B cell (primary cell): ENCODE data around the gene OSBPL5. TPM values are rescaled to one million over a fixed set of nuclear protein-coding genes. Genes with fewer than 3 reads are reported as not detected.

ENCODE experiments used
- ATAC-seq: fragments of 200-7000 bp; cut with Tn5 transposase; one replicate; pipeline ENCODE4 v1.10.0; 2021; ENCODE audit warnings: low read depth, mild to moderate bottlenecking, moderate number of reproducible peaks, moderate library complexity
- CTCF ChIA-PET: fragments of 350-600 bp; sonication (Branson Sonifier 250); formaldehyde crosslinking; loops from one replicate; lab custom pipeline; 2021; ENCODE audit warnings: antibody characterized with exemption, inconsistent platforms; lab: Charles Lee
- POLR2A ChIA-PET: fragments of 350-600 bp; sonication (Branson Sonifier 250); formaldehyde crosslinking; loops from one replicate; lab custom pipeline; 2021; ENCODE audit warnings: antibody characterized with exemption; lab: Charles Lee
- DNase-seq: peaks from one replicate; pipeline ENCODE4 v3.0.0; 2013
- H2AFZ ChIP-seq: 2 replicates; pipeline ENCODE4 v1.6.1; 2012; ENCODE audit warnings: mild to moderate bottlenecking, low read depth, low read length; ENCODE audit not compliant: insufficient read depth, poor library complexity, severe bottlenecking
- H3K27ac ChIP-seq, 2 donors: 1 replicate in 1 of 2; 2 replicates in 1 of 2; pipeline ENCODE4 v1.5.1; 2012 to 2013; ENCODE audit warnings: low read length in 2 of 2, mild to moderate bottlenecking in 2 of 2, moderate library complexity in 1 of 2
- H3K27me3 ChIP-seq, 4 experiments: fragments of 200-600 bp in 1 of 4; sonication (generic) in 1 of 4; replicated peaks in 1 of 4; 1 replicate in 2 of 4; 2 replicates in 2 of 4; pipeline versions ENCODE4 v1.6.1 to v1.7.0; 2013 to 2016; ENCODE audit warnings: low read length in 3 of 4, mild to moderate bottlenecking in 2 of 4, mixed read lengths in 1 of 4, moderate library complexity in 1 of 4; ENCODE audit not compliant: insufficient read depth in 4 of 4, control insufficient read depth in 3 of 4; ENCODE audit errors: control extremely low read depth in 1 of 4
- H3K36me3 ChIP-seq, 2 experiments: replicated peaks in 1 of 2; 1 replicate in 1 of 2; 2 replicates in 1 of 2; pipeline versions ENCODE4 v1.6.1 to v1.7.1; 2013; ENCODE audit warnings: low read length in 1 of 2; ENCODE audit not compliant: insufficient read depth in 2 of 2, control insufficient read depth in 1 of 2; ENCODE audit errors: control extremely low read depth in 1 of 2, extremely low read depth in 1 of 2
- H3K4me1 ChIP-seq, 2 donors: fragments of 200-600 bp in 1 of 2; sonication (generic) in 1 of 2; 1 replicate in 1 of 2; 2 replicates in 1 of 2; pipeline versions ENCODE4 v1.5.1 to v1.6.1; 2013 to 2017; ENCODE audit warnings: low read length in 2 of 2; ENCODE audit not compliant: control insufficient read depth in 2 of 2, insufficient read depth in 2 of 2
- H3K4me2 ChIP-seq: replicated peaks from 2 replicates; pipeline ENCODE3; 2012; ENCODE audit warnings: mild to moderate bottlenecking, low read depth, low read length; ENCODE audit not compliant: poor library complexity, severe bottlenecking
- H3K4me3 ChIP-seq, 5 experiments: fragments of 200-600 bp in 1 of 5; sonication (generic) in 1 of 5; 1 replicate in 3 of 5; 2 replicates in 2 of 5; pipeline versions ENCODE4 v1.5.1 to v1.7.0; 2011 to 2016; ENCODE audit warnings: low read length in 4 of 5, mild to moderate bottlenecking in 4 of 5, low read depth in 2 of 5, control low read depth in 1 of 5, moderate library complexity in 1 of 5; ENCODE audit not compliant: insufficient read depth in 1 of 5; ENCODE audit errors: control extremely low read depth in 1 of 5, extremely low read depth in 1 of 5
- H3K79me2 ChIP-seq: fragments of 200-600 bp; sonication (generic); one replicate; pipeline ENCODE4 v1.6.0; 2016; ENCODE audit warnings: low read length; ENCODE audit not compliant: control insufficient read depth, insufficient read depth
- H3K9ac ChIP-seq: fragments of 200-600 bp; sonication (generic); 2 replicates; pipeline ENCODE4 v1.6.1; 2017; ENCODE audit warnings: mild to moderate bottlenecking, low read length, moderate library complexity
- H3K9me3 ChIP-seq, 3 donors: one replicate each; pipeline versions ENCODE4 v1.6.1 to v1.7.1; 2013; ENCODE audit warnings: low read length in 2 of 3; ENCODE audit not compliant: control insufficient read depth in 2 of 3, insufficient read depth in 1 of 3; ENCODE audit errors: control extremely low read depth in 1 of 3
- H4K20me1 ChIP-seq: 2 replicates; pipeline ENCODE4 v1.6.0; 2012; ENCODE audit warnings: mild to moderate bottlenecking, low read length; ENCODE audit not compliant: insufficient read depth, control insufficient read depth, poor library complexity, severe bottlenecking
- H3K27ac Mint-ChIP-seq: one replicate; pipeline ENCODE4 v1.8.0; 2021; ENCODE audit warnings: mixed read lengths
- H3K27me3 Mint-ChIP-seq: one replicate; pipeline ENCODE4 v1.8.0; 2021; ENCODE audit warnings: mixed read lengths
- H3K4me1 Mint-ChIP-seq: one replicate; pipeline ENCODE4 v1.8.0; 2021; ENCODE audit warnings: mixed read lengths
- H3K4me3 Mint-ChIP-seq: one replicate; pipeline ENCODE4 v1.8.0; 2021; ENCODE audit warnings: mixed read lengths
- H3K9me3 Mint-ChIP-seq: one replicate; pipeline ENCODE4 v1.8.0; 2022; ENCODE audit warnings: mixed read lengths; ENCODE audit not compliant: insufficient read depth
- CTCF ChIP-seq: fragments of 200-600 bp; IDR thresholded peaks from one replicate; pipeline ENCODE4 v1.8.0; 2022; ENCODE audit warnings: antibody characterized with exemption, mild to moderate bottlenecking
- EZH2 ChIP-seq: IDR thresholded peaks from 2 replicates; pipeline ENCODE4 v1.6.1; 2012; ENCODE audit warnings: borderline replicate concordance, low read depth, mild to moderate bottlenecking, moderate library complexity, low read length; ENCODE audit not compliant: insufficient read depth, poor library complexity, severe bottlenecking
- WGBS: methylation state at CpG from one replicate; pipeline ENCODE4 v1.1.5; 2013; ENCODE audit warnings: missing lambda C conversion rate; ENCODE audit not compliant: insufficient coverage; 5-methylcytosine and 5-hydroxymethylcytosine counted together
- intact Hi-C: fragments of 100-400 bp; cut with micrococcal nuclease; formaldehyde crosslinking; loops from one replicate; pipeline ENCODE4 v1.10.0; 2022
- polyA plus RNA-seq: library from polyadenylated mRNA; depleted of rRNA; stranded (reverse); fragments of >200 nt; gene quantifications from 2 replicates; pipeline ENCODE4 v1.2.3, GENCODE V29; 2012
- total RNA-seq, 2 donors: library from RNA; stranded (reverse); fragments of 120-200 nt in 1 of 2; gene quantifications; 1 replicate in 1 of 2; 2 replicates in 1 of 2; pipeline versions ENCODE4 v1.2.3 to v1.2.4, GENCODE V29; 2013 to 2022

The OSBPL5 gene
- total and polyA plus RNA-seq, 2 donors (not counting 1 experiment from before 2014, with no cell fraction given) = 0.15 to 1.2 TPM

- no peak for ATAC-seq
- Histone ChIP-seq H3K4me3 (no peak overlapping the region), H4K20me1 (no peaks in the 10 kb centered on the region), H3K4me1 (no peaks in the 10 kb centered on the region), H3K9ac (no peak overlapping the region), H3K27me3 (no peaks in the 10 kb centered on the region), H3K9me3 (no peaks in the 10 kb centered on the region), H3K4me2 (no peak overlapping the region), H2AFZ (no peak overlapping the region), H3K36me3 (no peaks in the 10 kb centered on the region), H3K27ac (no peak overlapping the region), H3K79me2 (no peaks in the 10 kb centered on the region)
- H3K27me3 Mint-ChIP-seq = no peaks in the 10 kb centered on the region
- TF ChIP-seq EZH2 (no peak), CTCF (no peak)
- DNase-seq = no peak
- no peaks in the 10 kb centered on the region for H3K4me1 Mint-ChIP-seq
- 85% methylated on average over 25 of the region's 27 CpGs for WGBS
- no peak overlapping the region for H3K4me3 Mint-ChIP-seq
- POLR2A ChIA-PET = no interaction called here
- CTCF ChIA-PET = no interaction called here
- intact Hi-C loops = no loop called here
- no peaks in the 10 kb centered on the region for H3K9me3 Mint-ChIP-seq
- H3K27ac Mint-ChIP-seq = no peak overlapping the region
Measured at GRCh38 chr11:3134651-3135480, 30.2 kb downstream of the OSBPL5 start.

DNA sequence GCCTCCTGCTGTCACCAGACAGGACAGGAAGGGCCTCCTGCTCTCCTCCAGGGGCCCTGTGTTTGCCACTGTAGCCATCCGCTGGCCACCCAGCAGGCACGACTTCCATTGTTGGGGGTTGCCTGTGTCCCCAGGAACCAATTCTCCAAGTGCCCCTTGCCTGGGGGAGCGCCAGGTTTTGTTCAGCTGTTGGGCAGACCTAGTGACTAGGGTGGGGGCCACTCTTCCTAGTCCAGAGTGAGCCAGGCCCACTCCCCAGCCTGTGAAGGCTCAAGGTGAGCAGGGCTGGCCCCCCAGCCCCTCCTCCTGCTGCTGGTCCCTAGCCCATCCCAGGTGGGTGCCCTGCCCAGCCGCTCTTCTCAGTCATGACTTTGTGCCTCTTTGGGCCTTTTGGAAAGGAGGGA, 30.9 kb downstream of the OSBPL5 start:
- H3K4me1 Mint-ChIP-seq = no peaks in the 10 kb centered on the region
- Histone ChIP-seq H3K9ac (no peak overlapping the region), H3K36me3 (no peaks in the 10 kb centered on the region), H3K4me2 (no peak overlapping the region), H4K20me1 (no peaks in the 10 kb centered on the region), H3K27ac (no peak overlapping the region), H3K79me2 (no peaks in the 10 kb centered on the region), H3K27me3 (no peaks in the 10 kb centered on the region), H3K4me1 (no peaks in the 10 kb centered on the region), H3K4me3 (no peak overlapping the region), H2AFZ (no peak overlapping the region), H3K9me3 (no peaks in the 10 kb centered on the region)
- H3K27me3 Mint-ChIP-seq = no peaks in the 10 kb centered on the region
- no peak overlapping the region for H3K4me3 Mint-ChIP-seq
- intact Hi-C loops = no loop called here
- 82% methylated on average over 4 of the region's 4 CpGs for WGBS
- ATAC-seq (no peak), DNase-seq (no peak)
- ChIA-PET POLR2A (no interaction called here), CTCF (no interaction called here)
- no peak overlapping the region for H3K27ac Mint-ChIP-seq
- H3K9me3 Mint-ChIP-seq = no peaks in the 10 kb centered on the region
- TF ChIP-seq EZH2 (no peak), CTCF (no peak)
